HG03095 (cell line): ENCODE results near the gene STK33.
A peak's percentile ranks its signal among the peaks of the same experiment; 100 is the strongest.

Source experiments
- ATAC-seq: cut with Tn5 transposase; IDR thresholded peaks from one replicate; pipeline ENCODE4 v1.9.1; 2021; ENCODE audit warnings: moderate library complexity; ENCODE audit not compliant: unreplicated experiment

STK33 gene

DNA sequence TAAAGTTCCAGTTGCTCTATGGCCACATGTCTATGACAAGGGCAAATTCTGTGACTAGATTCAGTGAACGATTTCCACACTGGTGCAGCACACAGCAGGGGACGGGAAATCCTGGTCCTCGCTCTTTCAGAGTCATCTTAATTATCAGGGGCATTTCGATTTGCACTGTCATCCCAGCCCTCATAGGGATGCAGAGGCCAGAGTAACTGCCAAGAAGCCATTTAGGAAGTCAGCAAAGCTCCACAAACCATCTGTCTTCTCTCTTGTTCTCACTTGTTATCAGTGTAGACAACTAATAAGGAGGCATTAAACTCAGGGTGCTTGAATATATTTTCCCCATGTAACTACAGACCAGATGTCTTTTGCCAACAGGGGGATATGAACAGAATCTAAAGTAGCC is 151.7 kb downstream of the STK33 start:
- no peak for ATAC-seq

DNA sequence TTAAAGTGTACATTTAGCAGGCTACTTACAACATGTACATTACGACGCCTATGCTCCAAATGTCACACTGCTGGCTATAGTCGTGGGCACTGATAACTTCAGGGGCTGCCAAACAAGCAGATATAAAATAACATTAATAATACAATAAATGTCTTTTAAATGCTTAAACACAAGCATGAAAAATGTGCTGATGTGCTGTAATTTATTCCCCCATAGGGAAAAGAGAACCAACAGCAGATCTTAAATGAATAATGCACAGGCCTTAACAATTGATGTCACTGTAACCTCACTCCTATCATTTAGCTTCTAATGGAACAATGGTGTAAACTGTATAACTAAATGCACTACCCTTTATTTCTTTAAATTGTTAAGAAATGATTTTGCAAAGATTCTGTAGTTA is 153.4 kb downstream of the STK33 start:
- no peak for ATAC-seq

DNA sequence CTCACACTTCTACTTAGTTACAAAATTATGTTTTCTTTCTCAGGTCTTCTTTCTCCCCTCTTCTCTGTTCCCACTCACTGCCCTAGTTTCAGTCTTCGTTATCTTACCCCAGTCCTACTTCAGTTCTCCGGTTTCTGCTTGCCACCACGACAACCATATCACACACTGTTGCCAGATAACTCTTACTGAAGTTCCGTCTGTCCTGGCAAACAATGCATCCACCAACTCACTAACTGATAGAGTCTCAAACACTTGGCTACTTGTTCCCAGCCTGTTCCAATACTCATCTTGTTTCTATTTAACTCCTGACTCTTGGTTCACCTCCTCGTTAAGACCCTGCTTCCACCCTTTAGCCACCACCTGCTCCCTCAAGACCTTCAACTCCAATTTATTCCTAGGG is 164.5 kb downstream of the STK33 start:
- no peak for ATAC-seq

DNA sequence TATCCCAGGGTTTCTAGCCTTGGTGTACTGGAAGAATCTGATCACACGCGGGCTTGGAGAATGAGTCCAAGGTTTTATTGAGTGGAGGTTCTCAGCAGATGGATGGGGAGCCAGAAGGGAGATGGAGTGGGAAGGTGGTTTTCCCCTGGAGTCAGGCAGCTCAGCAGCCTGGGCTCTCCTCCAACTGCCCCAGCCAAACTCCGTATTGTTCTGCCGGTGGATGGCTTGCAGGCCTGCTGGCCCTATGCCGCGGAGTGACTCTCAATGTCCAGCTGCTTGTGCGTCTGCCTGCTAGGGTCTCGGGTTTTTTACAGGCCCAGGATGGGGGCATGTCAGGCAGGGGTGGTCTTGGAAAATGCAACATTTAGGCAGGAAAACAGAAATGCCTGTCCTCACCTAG is 168.0 kb downstream of the STK33 start:
- no peak for ATAC-seq

DNA sequence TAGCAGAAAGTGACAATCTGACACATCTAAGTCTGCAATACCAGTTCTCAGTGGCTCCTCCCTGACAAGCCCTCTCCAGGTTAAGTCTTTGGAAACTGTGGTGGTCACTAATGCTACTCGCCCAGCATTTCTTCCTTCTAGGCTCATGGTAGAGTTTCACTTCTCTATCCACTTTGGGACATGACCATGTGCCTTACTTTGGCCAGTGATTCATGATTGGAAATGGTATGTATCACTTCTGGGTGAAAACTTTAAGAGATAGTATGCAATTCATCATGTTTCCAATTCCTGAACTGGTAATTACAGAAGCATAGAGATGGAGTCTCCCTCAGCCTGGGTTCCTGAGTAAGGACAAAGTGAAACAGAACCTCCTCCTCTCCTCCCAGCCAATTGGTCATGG is 178.8 kb downstream of the STK33 start:
- ATAC-seq: no peak

DNA sequence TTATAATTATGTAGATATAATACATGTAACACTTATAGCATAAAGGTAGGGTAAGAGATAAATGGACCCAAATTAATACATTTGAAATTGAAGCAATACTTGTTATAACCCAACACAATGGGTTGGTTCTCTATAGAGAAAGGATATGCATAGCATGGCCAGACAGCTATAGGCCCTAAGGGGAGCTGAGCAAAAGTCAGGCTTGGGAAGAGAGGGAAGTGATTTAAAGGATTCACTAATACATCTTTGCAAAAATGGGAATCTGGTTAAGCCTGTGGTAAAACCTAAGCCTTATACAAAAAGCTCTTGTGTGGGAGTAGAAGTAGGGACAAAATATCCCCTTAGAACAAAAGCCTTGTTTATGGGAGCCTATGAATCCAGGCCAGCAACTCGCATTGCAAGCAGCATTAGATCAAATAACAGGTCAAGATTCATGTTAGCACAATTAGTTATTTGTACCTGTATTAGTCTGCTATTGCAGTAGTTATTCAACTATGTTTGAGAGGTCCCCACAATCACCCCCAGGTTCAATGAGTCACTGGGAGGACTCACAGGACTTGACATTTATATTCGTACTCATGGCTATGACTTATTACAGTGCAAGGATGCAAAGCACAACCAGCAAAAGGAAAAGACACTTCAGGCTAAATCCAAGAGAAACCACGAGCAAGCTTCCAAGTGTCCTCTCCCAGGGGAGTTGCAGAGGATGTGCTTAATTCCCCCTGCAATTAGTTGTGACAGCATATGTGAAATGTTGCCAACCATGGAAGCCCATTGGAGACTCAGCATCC is 185.7 kb downstream of the STK33 start:
- no peak for ATAC-seq

DNA sequence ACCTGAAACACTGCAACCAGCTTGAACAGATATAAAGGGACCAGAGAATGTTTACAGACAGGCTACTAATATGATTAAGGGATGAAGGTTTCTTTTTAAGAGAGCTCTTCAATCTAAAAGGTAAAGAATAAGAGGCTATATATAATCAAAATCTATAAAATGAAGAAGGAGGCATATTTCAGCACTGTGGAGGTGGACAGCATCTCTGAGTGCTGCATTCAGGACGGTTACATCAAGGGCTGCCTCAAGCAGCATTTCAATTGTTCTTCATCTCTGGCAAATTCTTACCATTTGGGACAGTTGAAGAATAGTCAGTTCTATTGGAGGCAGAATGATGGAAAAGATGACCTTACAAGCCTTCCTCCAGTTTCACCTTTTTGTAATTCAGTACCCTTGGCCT is 190.7 kb downstream of the STK33 start:
- ATAC-seq: no peak

DNA sequence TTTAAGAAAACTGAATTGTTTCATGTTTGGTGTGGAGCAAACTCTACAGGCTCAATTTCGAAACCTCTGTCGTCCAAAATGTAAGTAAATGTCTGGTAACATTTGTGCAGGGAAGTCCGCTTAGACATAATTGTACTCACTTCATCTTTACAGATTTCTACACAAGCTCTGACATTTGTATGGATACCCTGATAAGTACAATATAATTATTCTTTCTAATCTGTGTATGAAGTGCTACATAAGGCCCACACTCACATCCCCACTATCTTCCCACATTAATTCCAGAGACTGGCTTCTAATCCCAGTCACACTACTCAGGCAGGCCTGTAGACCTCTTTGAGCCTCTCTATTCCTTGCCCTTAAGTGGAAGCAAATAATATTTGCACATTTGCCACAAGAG is 201.1 kb downstream of the STK33 start:
- no peak for ATAC-seq

DNA sequence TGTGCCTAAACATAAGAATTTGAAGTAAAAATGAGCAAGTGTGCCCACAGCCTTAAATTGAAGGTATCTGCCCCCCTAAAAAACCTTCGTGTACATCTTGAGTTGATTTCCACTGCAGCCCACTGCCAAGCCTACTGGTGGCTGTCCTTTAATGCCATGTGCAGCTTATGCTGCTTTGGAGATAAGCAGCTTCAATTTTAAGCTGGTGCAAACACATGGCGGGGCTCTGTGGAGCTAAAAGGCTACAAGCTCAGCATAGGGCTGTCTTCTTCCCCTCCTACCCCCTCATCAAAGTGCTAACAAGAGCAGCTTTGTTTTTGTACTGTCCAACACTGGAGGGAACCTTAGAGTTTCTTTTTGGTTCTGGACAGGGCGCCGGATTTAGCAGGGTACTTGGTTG is 201.9 kb downstream of the STK33 start:
- ATAC-seq: no peak

DNA sequence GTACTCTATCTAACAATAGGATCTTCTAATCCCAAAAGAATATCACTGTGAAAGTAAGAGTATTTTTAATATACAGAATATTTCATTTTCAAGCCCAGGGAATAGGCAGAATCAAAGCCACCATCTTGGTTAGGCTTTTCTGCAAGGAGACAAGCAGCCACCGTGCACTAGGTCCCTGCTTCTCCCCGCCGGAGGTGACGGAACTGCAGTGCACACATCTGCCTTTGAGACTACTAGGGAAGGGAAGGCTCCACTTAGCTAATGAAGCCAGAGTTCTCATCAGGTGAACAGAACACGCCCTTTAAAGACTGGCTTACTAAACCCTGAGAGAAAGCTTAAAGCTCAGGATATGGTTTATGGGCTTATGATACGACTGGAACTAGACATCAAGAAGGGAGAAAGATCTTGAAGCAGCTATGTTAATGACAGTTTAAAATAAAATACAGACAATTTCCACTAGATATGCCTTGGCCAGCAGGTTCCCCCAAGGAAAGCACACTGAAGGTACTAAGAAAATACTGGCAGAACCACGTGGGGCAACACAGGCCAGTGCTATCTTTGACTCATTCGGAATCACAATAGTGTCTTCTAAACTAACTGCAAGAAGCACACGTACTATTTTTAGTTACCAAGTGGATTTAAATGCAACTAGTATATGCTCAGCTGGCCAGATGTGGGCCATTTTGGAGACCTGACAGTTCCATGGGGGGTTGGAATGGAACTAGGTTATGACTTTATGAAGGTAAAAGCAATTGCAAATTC is 203.0 kb downstream of the STK33 start:
- ATAC-seq: no peak

DNA sequence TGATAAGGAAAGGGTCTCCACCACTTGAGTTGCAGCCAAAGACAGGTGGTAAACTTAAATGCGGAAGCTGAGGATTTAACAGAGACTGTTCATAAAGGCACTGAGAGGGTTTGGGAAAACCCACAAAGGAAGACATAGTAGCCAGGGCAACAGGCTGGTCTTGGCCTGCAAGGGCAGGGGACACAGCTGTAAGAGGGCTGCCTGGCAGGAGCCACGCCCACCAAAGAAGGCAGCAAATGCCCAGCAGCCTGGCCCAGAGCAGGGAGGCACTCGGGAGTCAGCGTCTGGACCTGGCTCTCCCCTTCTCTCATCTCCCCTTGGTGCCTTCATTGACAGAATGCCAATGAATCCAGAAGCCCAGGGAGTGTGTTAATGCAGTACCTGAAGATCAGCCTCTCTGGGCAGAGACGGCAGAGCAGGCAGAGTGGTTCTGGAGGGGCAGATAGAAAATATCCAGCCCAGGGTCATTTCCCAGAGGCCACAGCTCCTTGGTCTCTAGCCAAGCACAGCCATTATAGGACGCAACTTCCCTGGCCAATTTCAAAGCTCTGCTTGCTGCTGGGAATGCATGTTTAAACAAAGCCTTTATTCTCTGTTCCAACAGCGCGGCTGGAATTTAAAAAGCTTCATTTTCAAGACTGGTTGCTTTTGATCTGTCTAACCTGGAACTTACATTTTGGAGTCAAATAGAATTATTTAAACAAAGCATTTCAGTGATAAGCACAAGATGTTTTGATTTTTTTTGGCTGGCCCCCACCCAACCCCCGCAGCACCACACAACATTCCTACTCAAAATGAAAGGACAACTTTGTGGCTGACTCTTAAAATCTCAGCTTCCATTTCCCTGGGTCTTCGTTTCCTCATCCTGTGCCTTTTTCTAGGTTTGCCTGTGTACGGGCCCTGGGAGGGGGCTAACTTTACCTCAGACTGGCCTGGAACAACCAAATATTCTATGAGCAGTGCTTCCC is 204.7 kb downstream of the STK33 start:
- ATAC-seq: no peak

DNA sequence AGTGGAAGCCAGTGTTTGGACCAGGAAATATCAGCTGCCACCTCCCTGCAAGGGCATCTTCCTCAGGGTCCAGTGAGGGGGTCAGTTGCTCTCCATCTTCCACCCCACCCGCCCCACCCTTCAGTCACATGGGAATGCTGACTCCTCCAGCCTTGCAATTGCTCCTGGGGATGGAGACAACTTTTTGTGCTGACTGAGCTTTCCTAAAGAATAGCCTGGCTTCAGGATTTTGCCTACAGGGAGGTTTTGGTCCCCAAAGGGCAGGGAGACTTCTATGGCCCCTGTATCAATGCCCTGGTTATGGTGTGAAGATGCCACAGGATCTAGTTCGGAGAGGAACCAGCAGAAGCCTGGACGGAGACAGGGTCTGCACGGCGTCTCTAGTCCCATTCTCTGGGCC is 206.3 kb downstream of the STK33 start:
- no peak for ATAC-seq

DNA sequence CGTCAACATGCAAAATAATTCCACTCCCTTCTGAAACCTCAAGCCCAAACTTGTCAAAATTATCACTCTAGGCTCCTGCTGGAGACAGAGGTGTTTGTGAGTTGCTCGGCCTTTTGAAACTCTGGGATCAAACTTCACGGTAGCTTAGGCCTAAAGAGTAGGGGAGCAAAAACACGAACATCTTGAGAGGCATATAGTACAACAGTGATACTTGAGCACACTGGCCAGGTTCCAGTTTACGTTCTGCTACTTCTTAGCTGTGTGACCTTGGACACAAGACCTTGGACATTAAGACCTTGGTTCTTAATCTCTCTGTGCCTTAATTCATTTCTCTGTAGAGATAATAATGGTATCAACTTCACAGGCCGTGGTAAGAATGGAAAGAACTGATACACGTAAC is 206.9 kb downstream of the STK33 start:
- ATAC-seq: no peak

DNA sequence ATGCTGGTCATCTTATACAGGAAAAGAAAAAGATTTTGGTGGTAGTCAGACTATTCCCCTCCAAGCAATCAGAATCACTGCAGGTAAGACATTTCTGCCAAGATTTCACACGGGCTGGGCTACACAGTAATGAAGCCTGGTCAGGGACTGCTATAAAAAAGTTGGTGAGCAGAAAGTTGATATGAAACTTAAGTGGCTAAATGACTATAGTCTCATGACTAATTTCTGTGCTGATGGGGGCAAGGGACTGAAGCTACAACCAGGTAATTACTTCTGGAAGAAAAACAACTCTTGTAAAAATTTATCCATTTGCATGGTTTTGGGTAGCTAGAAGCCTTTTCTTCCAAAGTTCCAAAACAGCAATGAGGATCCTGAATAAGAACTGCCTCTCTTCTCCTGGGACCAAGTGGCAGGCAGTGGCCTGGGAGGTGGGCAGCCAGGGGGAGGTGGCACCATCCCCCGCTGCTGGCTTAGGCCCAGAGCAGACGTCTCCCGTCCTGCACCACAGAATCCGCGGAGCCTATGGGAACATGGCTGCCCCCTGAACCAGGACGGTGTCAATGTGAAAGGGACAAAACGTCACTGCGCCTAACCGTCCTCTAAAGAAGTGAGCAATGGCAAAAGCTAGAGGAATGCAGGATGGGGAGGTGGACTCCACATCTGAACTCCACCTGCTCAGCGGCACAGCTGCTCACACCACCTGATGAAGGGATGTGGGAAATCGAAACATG is 207.7 kb downstream of the STK33 start:
- ATAC-seq: no peak

DNA sequence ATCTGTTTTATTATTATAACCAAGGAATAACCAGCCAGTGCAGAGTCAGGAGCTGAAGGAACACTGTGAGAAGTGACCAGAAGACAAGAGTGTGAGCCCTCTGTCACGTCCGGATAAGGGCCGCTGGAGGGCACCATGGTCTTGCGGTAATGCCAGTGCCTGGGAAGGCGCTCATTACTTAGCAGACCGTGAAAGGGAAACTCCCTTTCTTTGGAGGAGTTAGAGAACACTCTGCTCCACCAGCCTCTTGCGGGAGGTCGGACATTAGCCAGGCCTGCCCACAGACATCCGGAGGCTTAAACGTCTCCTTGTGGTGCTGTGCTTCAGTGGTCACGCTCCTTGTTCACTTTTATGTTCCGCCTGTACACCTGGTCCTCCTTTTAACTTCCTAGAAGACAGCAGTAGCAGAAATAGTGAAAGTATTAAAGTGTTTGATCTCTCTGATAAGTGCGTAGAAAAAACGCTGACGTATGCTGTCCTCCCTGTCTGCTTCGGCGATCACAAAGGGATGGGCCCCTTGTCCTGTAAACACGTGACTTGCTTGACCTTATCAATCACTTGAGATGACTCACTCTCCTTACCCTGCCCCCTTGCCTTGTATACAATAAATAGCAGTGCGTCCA is 209.7 kb downstream of the STK33 start:
- ATAC-seq: peak; percentile 56

DNA sequence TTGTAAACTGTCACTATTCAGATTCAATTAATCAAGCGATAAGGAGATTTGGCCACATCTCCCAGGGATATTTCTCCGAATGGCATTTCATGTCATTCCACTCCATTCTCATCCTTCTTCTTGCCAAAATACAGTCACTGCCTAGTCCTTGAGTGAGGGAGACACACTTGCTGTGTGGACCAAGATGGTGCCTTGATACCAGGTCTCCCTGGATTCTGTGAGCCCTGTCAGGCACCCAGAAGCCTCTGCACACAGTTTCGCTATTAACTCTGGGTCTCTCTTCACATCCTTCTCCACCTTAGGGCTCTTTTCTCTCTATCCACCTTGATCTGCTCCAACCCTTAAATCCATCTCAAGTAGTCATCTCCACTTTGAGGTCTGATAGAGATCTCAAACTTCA is 210.4 kb downstream of the STK33 start:
- no peak for ATAC-seq

DNA sequence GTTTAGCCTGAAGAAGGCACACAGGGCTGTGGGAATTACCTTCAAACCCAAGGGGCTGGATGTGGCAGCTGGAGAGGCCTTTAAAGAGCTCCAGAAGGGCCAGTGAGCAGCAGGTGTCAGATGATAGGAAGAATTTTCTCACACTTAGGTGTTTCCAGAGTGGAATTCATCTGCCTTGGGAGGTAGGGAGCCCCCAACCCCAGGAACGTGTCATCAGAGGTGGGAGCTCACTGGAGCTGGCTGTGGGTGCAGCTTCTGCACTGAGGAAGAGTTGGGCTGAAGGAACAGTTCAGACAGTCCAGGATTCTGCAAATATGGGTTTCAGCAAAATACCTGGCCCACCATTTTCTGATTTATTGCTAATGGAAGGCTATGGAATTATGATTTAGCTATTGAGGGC is 210.8 kb downstream of the STK33 start:
- no peak for ATAC-seq

DNA sequence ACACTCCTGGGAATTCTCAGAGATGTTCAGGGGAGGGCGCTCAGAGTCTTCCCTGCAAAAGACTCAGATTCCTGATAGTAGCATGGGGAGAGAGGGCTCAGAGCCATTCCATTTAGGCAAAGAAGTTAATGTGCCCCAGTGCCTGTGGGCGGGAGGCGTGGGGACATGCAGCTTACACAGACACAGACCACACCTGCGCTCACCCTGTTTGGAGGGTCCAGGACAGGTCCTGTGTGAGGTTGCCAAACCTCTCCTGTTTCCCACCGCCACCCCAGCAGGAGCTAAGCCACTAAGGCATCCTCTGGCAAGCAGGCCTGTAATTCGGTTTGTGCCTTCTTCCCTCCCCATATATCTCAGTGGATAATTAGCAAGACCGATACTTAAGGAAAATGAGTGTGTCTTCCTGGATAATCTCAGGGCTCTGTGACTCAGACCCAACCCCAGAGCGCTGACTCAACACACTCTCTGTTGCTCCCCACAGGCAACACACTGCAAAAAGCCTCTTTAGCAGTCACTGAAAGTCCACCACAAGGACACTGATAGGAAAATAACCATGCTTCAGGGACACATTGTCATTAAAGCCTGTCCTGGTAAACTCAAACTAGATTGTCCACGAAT is 211.5 kb downstream of the STK33 start:
- ATAC-seq: no peak

DNA sequence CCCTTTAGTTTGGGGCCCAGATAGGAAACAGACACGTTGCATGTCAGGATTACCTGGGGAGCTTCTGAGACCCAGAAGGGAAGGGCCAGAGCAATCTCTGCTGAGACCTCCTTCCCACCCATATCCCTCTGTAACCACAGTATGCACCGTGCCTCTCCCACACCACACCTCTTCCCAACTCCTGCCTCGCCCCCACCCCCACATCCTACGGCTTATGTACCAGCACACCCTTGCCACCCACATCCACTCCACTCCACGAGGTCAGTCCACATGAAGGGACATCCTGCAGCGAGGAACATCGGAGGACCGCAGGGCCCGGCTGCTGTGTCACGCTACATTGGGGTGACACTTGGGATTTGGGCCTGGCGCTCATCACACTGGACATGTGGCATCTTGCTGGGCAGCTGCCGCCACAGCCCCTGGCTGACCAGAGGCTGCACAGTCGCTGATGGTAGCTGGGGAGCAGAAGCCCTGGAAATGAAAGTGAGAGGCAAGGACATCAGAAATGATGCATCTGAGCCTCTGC is 212.1 kb downstream of the STK33 start:
- no peak for ATAC-seq

DNA sequence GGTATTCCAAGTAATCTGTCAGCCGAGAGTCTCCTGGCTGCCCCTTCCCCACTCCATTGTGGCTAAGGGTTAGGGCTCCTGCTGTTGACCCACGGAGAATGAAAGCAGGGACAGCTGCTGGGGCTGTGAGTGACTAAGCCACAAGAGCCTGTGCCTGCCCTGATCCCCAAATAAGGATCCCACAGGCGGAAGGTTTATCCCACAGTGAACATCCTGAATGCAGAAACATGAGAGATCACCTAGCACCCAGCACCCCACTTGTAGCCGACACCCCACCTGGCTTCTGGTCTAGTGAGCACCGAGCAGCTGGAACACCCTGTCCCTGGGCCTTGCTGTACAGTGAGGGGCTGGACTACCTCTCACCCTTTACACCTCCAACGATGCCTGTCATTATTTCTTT is 212.7 kb downstream of the STK33 start:
- no peak for ATAC-seq
